ENCODE measurements around the gene FGF8.

GRCh38 chr10:101816913-101817336 lies 41.0 kb upstream of the FGF8 start:
- TF ChIP-seq POLR2A (IDR thresholded peaks at IDR 0.05), result no peak
- TF ChIP-seq CTCF (IDR thresholded peaks at IDR 0.05), result no peak

Measured in breast epithelium (tissue), 3 donors.